ENCODE data around the gene ZNF800. TPM values are rescaled to one million over a fixed set of nuclear protein-coding genes. Genes with fewer than 3 reads are reported as not detected.

The ZNF800 gene
- polyA plus RNA-seq, 3 donors = 17.7 to 22.2 (median 22.1) TPM

- no peak for DNase-seq
Measured at GRCh38 chr7:127350586-127350985, 41.9 kb downstream of the ZNF800 start.

- no peak for DNase-seq
Measured at GRCh38 chr7:127349881-127350280, 42.6 kb downstream of the ZNF800 start.

- no peak for DNase-seq
Measured at GRCh38 chr7:127348247-127348631, 44.3 kb downstream of the ZNF800 start.

- peak; percentile 57 for DNase-seq
Measured at GRCh38 chr7:127347567-127348246, 44.8 kb downstream of the ZNF800 start.

- DNase-seq = no peak
Measured at GRCh38 chr7:127346575-127347256, 45.8 kb downstream of the ZNF800 start.

- no peak for DNase-seq
Measured at GRCh38 chr7:127342596-127342995, 49.9 kb downstream of the ZNF800 start.

- DNase-seq = no peak
Measured at GRCh38 chr7:127338122-127338521, 54.4 kb downstream of the ZNF800 start.

- DNase-seq = no peak
Measured at GRCh38 chr7:127337581-127337980, 54.9 kb downstream of the ZNF800 start.

- no peak for DNase-seq
Measured at GRCh38 chr7:127336458-127336857, 56.0 kb downstream of the ZNF800 start.

- DNase-seq = no peak
Measured at GRCh38 chr7:127332880-127333279, 59.6 kb downstream of the ZNF800 start.

- DNase-seq = no peak
Measured at GRCh38 chr7:127330070-127330469, 62.4 kb downstream of the ZNF800 start.

- no peak for DNase-seq
Measured at GRCh38 chr7:127322832-127323493, 69.5 kb downstream of the ZNF800 start.

- no peak for DNase-seq
Measured at GRCh38 chr7:127322351-127322750, 70.2 kb downstream of the ZNF800 start.

- DNase-seq = no peak
Measured at GRCh38 chr7:127320974-127321373, 71.5 kb downstream of the ZNF800 start.

Other genes with a start within 250 kb of the ZNF800 start
- gene GRM8, start 139.8 kb downstream of the ZNF800 start, polyA plus RNA-seq (ENCODE audit: insufficient read length in 3 of 3) = 1 to 10 TPM; 8.3 to 9.5 (median 9.1) TPM
- gene GCC1, start 192.9 kb upstream of the ZNF800 start, polyA plus RNA-seq (ENCODE audit: insufficient read length in 3 of 3) = 10 to 100 TPM; 15.9 to 17.0 (median 15.9) TPM
- 100 to 1,000 TPM; 178 to 228 (median 208) TPM for gene ARF5, start 195.7 kb upstream of the ZNF800 start, polyA plus RNA-seq (ENCODE audit: insufficient read length in 3 of 3)
- under 1 TPM; 0.27 to 0.67 (median 0.52) TPM for gene FSCN3, start 201.0 kb upstream of the ZNF800 start, polyA plus RNA-seq (ENCODE audit: insufficient read length in 3 of 3)
- not detected for gene PAX4, start 225.4 kb upstream of the ZNF800 start, polyA plus RNA-seq (ENCODE audit: insufficient read length in 3 of 3)

Measured in renal pelvis (tissue), 4 donors.